HCT116 (cell line): Measurements from ENCODE around the gene ART5. TPM values are rescaled to one million over a fixed set of nuclear protein-coding genes. Genes with fewer than 3 reads are reported as not detected.

Source experiments
- ATAC-seq: fragments of 200-7000 bp; cut with Tn5 transposase; 2 replicates; pipeline ENCODE4 v1.9.1; 2020; ENCODE audit warnings: mild to moderate bottlenecking, moderate library complexity
- BruUV-seq: library from RNA; stranded (reverse); fragments of 400-500 nt; replicated peaks from 2 replicates; lab custom pipeline; 2021; lab: Mats Ljungman, UMichigan
- CTCF ChIA-PET: fragments of 300-600 bp; sonication (Branson Sonifier 250); formaldehyde crosslinking; loops from one replicate; lab custom pipeline; 2021; ENCODE audit warnings: antibody characterized with exemption; lab: Charles Lee
- POLR2A ChIA-PET: fragments of 300-600, 350-600 bp; sonication (Branson Sonifier 250); formaldehyde crosslinking; loops from one replicate; lab custom pipeline; 2021; ENCODE audit warnings: antibody characterized with exemption; lab: Charles Lee
- RAD21 ChIA-PET, 2 experiments: fragments of 300-600 bp; sonication (Branson Sonifier 250); formaldehyde crosslinking; loops; one replicate each; lab custom pipeline; 2023; ENCODE audit warnings: low total read pairs in 2 of 2; ENCODE audit not compliant: uncharacterized antibody in 2 of 2, unreplicated experiment in 2 of 2, low non-redundant PET in 1 of 2; lab: Charles Lee
- DNase-seq: peaks from one replicate; pipeline ENCODE4 v3.0.0-alpha.2; 2010; ENCODE audit warnings: low read depth, low spot score
- H2AFZ ChIP-seq: fragments of 200-600 bp; shearing (Covaris generic), sonication (generic); 2 replicates; pipeline ENCODE4 v1.6.1; 2017; ENCODE audit warnings: low read depth, mixed run types, mixed read lengths, antibody characterized with exemption, low read length; ENCODE audit not compliant: poor library complexity, severe bottlenecking
- H3K27ac ChIP-seq: 2 replicates; pipeline ENCODE4 v1.5.1; 2012; ENCODE audit warnings: low read depth, low read length
- H3K27me3 ChIP-seq: fragments of 200-600 bp; sonication (generic); 2 replicates; pipeline ENCODE4 v1.6.1; 2016; ENCODE audit warnings: mixed run types, low read length, mixed read lengths; ENCODE audit not compliant: insufficient read depth
- H3K36me3 ChIP-seq, 2 experiments: fragments of 200-500 bp in 1 of 2; fragments of 200-600 bp in 1 of 2; sonication (Bioruptor generic) in 1 of 2; sonication (generic) in 1 of 2; 2 replicates each; pipeline versions ENCODE4 v1.5.1 to v1.6.1; 2014 to 2016; ENCODE audit warnings: low read length in 2 of 2, inconsistent platforms in 1 of 2, mixed read lengths in 1 of 2, mixed run types in 1 of 2; ENCODE audit not compliant: insufficient read depth in 2 of 2, control insufficient read depth in 1 of 2
- H3K4me1 ChIP-seq, 2 experiments: fragments of 200-600 bp in 1 of 2; sonication (generic) in 1 of 2; 2 replicates each; pipeline versions ENCODE4 v1.5.1 to v1.6.1; 2012 to 2017; ENCODE audit warnings: low read length in 2 of 2, inconsistent platforms in 1 of 2, mild to moderate bottlenecking in 1 of 2, mixed read lengths in 1 of 2, mixed run types in 1 of 2, moderate library complexity in 1 of 2; ENCODE audit not compliant: insufficient read depth in 2 of 2, control insufficient read depth in 1 of 2
- H3K4me2 ChIP-seq: fragments of 200-600 bp; sonication (generic); 2 replicates; pipeline ENCODE4 v1.6.1; 2017; ENCODE audit warnings: mixed run types, low read length, mixed read lengths
- H3K4me3 ChIP-seq, 2 experiments: fragments of 200-600 bp in 1 of 2; sonication (generic) in 1 of 2; replicated peaks in 1 of 2; 2 replicates each; pipeline ENCODE4 v1.5.1; 2011 to 2016; ENCODE audit warnings: low read length in 2 of 2, control low read depth in 1 of 2, low read depth in 1 of 2, mild to moderate bottlenecking in 1 of 2, mixed read lengths in 1 of 2, mixed run types in 1 of 2
- H3K79me2 ChIP-seq: fragments of 200-600 bp; sonication (generic); 2 replicates; pipeline ENCODE4 v1.6.1; 2017; ENCODE audit warnings: mild to moderate bottlenecking, mixed run types, low read length, moderate library complexity, mixed read lengths; ENCODE audit not compliant: insufficient read depth
- H3K9ac ChIP-seq: fragments of 200-600 bp; sonication (generic); 2 replicates; pipeline ENCODE4 v1.6.1; 2016; ENCODE audit warnings: low read length, mixed read lengths
- H3K9me2 ChIP-seq: fragments of 200-600 bp; sonication (generic), shearing (Covaris generic); 2 replicates; pipeline ENCODE4 v1.6.1; 2017; ENCODE audit warnings: mixed run types, mild to moderate bottlenecking, moderate library complexity; ENCODE audit not compliant: insufficient read depth
- H3K9me3 ChIP-seq, 2 experiments: fragments of 200-500 bp in 1 of 2; fragments of 200-600 bp in 1 of 2; sonication (Bioruptor generic) in 1 of 2; sonication (generic) in 1 of 2; 2 replicates each; pipeline ENCODE4 v1.6.1; 2014 to 2017; ENCODE audit warnings: low read length in 2 of 2, mixed read lengths in 2 of 2, inconsistent platforms in 1 of 2, low read depth in 1 of 2, mild to moderate bottlenecking in 1 of 2, mixed run types in 1 of 2, moderate library complexity in 1 of 2; ENCODE audit not compliant: control insufficient read depth in 1 of 2, insufficient read depth in 1 of 2
- H4K20me1 ChIP-seq: fragments of 200-600 bp; sonication (generic), shearing (Covaris generic); 2 replicates; pipeline ENCODE4 v1.6.1; 2017; ENCODE audit warnings: mixed run types, mild to moderate bottlenecking, moderate library complexity; ENCODE audit not compliant: insufficient read depth
- ATF3 ChIP-seq: IDR thresholded peaks from 2 replicates; pipeline ENCODE4 v1.6.1; 2012
- CEBPB ChIP-seq: IDR thresholded peaks from 2 replicates; pipeline ENCODE4 v1.6.1; 2012; ENCODE audit warnings: low read depth
- EGR1 ChIP-seq: IDR thresholded peaks from 2 replicates; pipeline ENCODE4 v1.6.1; 2012; ENCODE audit warnings: low read depth
- ELF1 ChIP-seq: IDR thresholded peaks from 2 replicates; pipeline ENCODE4 v1.6.1; 2012; ENCODE audit warnings: low read depth, borderline replicate concordance
- EZH2 ChIP-seq: fragments of 200-600 bp; sonication (generic); IDR thresholded peaks from 2 replicates; pipeline ENCODE4 v1.6.1; 2017; ENCODE audit warnings: antibody characterized with exemption, mixed run types
- FOSL1 ChIP-seq: IDR thresholded peaks from 2 replicates; pipeline ENCODE4 v1.6.1; 2012; ENCODE audit warnings: low read depth
- JUND ChIP-seq: IDR thresholded peaks from 2 replicates; pipeline ENCODE4 v1.6.1; 2012
- MAX ChIP-seq: IDR thresholded peaks from 2 replicates; pipeline ENCODE4 v1.6.1; 2012
- POLR2A ChIP-seq: IDR thresholded peaks from 2 replicates; pipeline ENCODE4 v1.7.0; 2011; ENCODE audit warnings: borderline replicate concordance; ENCODE audit not compliant: insufficient read depth, insufficient read length; ENCODE audit errors: extremely low read depth
- POLR2AphosphoS5 ChIP-seq: IDR thresholded peaks from 2 replicates; pipeline ENCODE4 v1.6.1; 2011; ENCODE audit warnings: mild to moderate bottlenecking, low read depth, low read length, moderate library complexity
- RAD21 ChIP-seq: IDR thresholded peaks from 2 replicates; pipeline ENCODE4 v1.6.1; 2012; ENCODE audit warnings: low read depth, mild to moderate bottlenecking
- REST ChIP-seq: IDR thresholded peaks from 2 replicates; pipeline ENCODE4 v1.6.1; 2012; ENCODE audit warnings: low read depth
- SIN3A ChIP-seq: IDR thresholded peaks from 2 replicates; pipeline ENCODE4 v1.6.1; 2012; ENCODE audit warnings: low read depth
- SP1 ChIP-seq: IDR thresholded peaks from 2 replicates; pipeline ENCODE4 v1.6.1; 2012; ENCODE audit warnings: low read depth
- SRF ChIP-seq: IDR thresholded peaks from 2 replicates; pipeline ENCODE4 v1.6.1; 2012; ENCODE audit warnings: low read depth
- TCF7L2 ChIP-seq: IDR thresholded peaks from 2 replicates; pipeline ENCODE4 v1.7.0; 2011; ENCODE audit warnings: borderline replicate concordance, inconsistent platforms; ENCODE audit not compliant: insufficient read depth, insufficient read length; ENCODE audit errors: extremely low read depth
- YY1 ChIP-seq: IDR thresholded peaks from 2 replicates; pipeline ENCODE4 v1.6.1; 2011; ENCODE audit warnings: low read length, low read depth, moderate library complexity, mild to moderate bottlenecking; ENCODE audit not compliant: insufficient replicate concordance; ENCODE audit errors: extremely low read depth
- ZFX ChIP-seq: fragments of 450-650 bp; IDR thresholded peaks from 2 replicates; pipeline ENCODE4 v1.6.1; 2017
- ZNF274 ChIP-seq: fragments of 200-500 bp; sonication (Bioruptor generic); IDR thresholded peaks from 2 replicates; pipeline ENCODE4 v1.6.1; 2014; ENCODE audit warnings: mild to moderate bottlenecking, low read depth, low read length, inconsistent platforms
- intact Hi-C: fragments of 100-400 bp; cut with micrococcal nuclease; formaldehyde crosslinking; loops from 2 replicates; pipeline ENCODE4 v1.10.0; 2022
- total RNA-seq: library from RNA; stranded (reverse); gene quantifications from one replicate; pipeline ENCODE4 v1.2.1, GENCODE V29; 2021; ENCODE audit not compliant: unreplicated experiment

The ART5 gene
- total RNA-seq, 1 experiment from 2014 or later, result 5.6 TPM

- Histone ChIP-seq H3K9ac (no peak overlapping the region), H3K27ac (no peak overlapping the region), H4K20me1 (no peaks in the 10 kb centered on the region), H3K9me2 (no peaks in the 10 kb centered on the region), H3K9me3 (no peaks in the 10 kb centered on the region), H3K79me2 (no peaks in the 10 kb centered on the region), H3K27me3 (no peaks in the 10 kb centered on the region), H3K4me1 (no peaks in the 10 kb centered on the region), H3K36me3 (no peaks in the 10 kb centered on the region; a peak in 1 of 4 replicates), H2AFZ (no peak overlapping the region), H3K4me2 (no peak overlapping the region), H3K4me3 (no peak overlapping the region)
- TF ChIP-seq RAD21 (no peak), SIN3A (no peak), ZFX (no peak)
- no peak for DNase-seq
- RAD21 ChIA-PET, result no interaction called here
- CTCF ChIA-PET, result no interaction called here
- POLR2A ChIA-PET, result no interaction called here
- ATAC-seq, result no peak
- BruUV-seq, result no TSS peak
- intact Hi-C loops, result no loop called here
These were observed 23.7 kb upstream of the ART5 start for GRCh38 chr11:3665336-3666022.

- H3K4me2 ChIP-seq, result no peak overlapping the region
- H3K79me2 ChIP-seq, result no peaks in the 10 kb centered on the region
- CTCF ChIA-PET, result no interaction called here
- H3K9me3 ChIP-seq, result no peaks in the 10 kb centered on the region
- H3K9me2 ChIP-seq, result no peaks in the 10 kb centered on the region
- POLR2A ChIA-PET, result no interaction called here
- no peak overlapping the region for H3K27ac ChIP-seq
- ATAC-seq (no peak), DNase-seq (no peak)
- intact Hi-C loops, result no loop called here
- H3K4me1 ChIP-seq, result no peaks in the 10 kb centered on the region
- H2AFZ ChIP-seq, result no peak overlapping the region
- H3K9ac ChIP-seq, result no peak overlapping the region
- RAD21 ChIA-PET, result no interaction called here
- no peaks in the 10 kb centered on the region for H3K27me3 ChIP-seq
- no peaks in the 10 kb centered on the region for H4K20me1 ChIP-seq
- H3K36me3 ChIP-seq, result no peaks in the 10 kb centered on the region; a peak in 1 of 4 replicates
- no TSS peak for BruUV-seq
- no peak overlapping the region for H3K4me3 ChIP-seq
- no peak for TF ChIP-seq RAD21
- no peak for TF ChIP-seq POLR2A
- no peak for TF ChIP-seq YY1
- no peak for TF ChIP-seq ZNF274
- TF ChIP-seq EGR1, result no peak
- TF ChIP-seq SRF, result no peak
- TF ChIP-seq SP1, result no peak
- TF ChIP-seq JUND, result no peak
- TF ChIP-seq MAX, result no peak
- no peak for TF ChIP-seq SIN3A
- no peak for TF ChIP-seq EZH2
- TF ChIP-seq FOSL1, result no peak
- TF ChIP-seq ATF3, result no peak
- TF ChIP-seq POLR2AphosphoS5, result no peak
- no peak for TF ChIP-seq ELF1
- no peak for TF ChIP-seq REST
- no peak for TF ChIP-seq CEBPB
- TF ChIP-seq TCF7L2, result no peak
These were observed 22.3 kb upstream of the ART5 start for GRCh38 chr11:3664032-3664630.
